Measurements from ENCODE around the gene RNF130.

GRCh38 chr5:180047667-180048066 lies 23.9 kb downstream of the RNF130 start:
- TF ChIP-seq GATA2 (IDR thresholded peaks at IDR 0.05; ENCODE audit: low read depth, low read length) (no peak), GATA3 (IDR thresholded peaks at IDR 0.05; ENCODE audit: low read depth, low read length) (no peak)

Data from SH-SY5Y (cell line).